Epithelial cell of prostate (primary cell): Measurements from ENCODE around the gene SLIT3.
A peak's percentile ranks its signal among the peaks of the same experiment; 100 is the strongest.

Experiments
- DNase-seq: peaks from one replicate; pipeline ENCODE4 v3.0.0-alpha.2; 2011; ENCODE audit warnings: low read depth, low spot score
- H3K27ac ChIP-seq: fragments of 450-650 bp; 2 replicates; pipeline ENCODE4 v1.5.1; 2017; ENCODE audit warnings: mild to moderate bottlenecking

SLIT3 gene

GRCh38 chr5:169013846-169014245 lies 287.1 kb downstream of the SLIT3 start:
- DNase-seq: peak; percentile 36
- peak overlapping the region; percentile 2 for H3K27ac ChIP-seq

DNA sequence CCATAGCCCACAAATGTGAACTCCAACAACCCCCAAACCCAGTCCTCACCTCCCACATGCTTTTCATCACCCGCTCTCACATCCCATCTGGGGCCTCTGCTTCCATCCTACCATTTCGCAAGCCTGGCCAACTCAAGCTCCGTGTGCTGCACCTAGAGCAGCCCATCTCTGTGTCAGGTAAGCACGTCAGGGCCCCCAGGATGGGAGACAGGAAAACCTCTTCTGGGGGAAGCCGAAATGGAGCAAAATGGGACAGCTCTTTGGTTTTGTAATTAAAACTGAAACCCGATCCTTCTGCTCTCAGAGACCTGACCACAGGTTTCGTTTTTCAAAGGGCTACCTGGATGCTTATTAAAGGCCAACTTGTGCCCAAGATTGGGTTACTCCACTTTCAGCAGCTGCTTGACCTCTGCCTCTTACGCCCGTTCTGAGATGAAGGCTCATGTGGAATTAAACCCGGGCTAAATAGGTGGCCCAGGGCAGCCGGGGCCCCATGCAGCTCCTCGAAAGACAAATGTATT lies 287.7 kb downstream of the SLIT3 start:
- H3K27ac ChIP-seq: peak overlapping the region; percentile 2
- DNase-seq: no peak

DNA sequence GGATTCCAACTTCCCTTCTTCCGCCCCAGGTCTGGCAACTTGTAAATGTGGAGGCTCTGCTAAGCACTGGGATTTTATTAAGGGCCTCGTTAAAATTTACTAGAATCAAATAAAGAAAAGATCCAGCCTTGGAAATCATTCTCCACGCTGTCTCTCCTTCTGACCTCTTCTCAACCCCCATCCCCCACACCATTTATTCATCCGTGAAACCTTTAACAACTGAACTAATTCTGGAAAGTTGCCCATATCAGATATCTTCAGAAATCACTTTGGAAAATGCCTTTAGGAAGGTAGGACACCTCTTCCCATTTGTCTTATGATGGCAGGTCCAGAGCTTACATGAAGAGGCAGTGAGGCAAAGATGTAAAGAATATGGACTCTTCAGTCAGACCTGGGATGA lies 288.5 kb downstream of the SLIT3 start:
- no peak for DNase-seq
- H3K27ac ChIP-seq: no peak overlapping the region

DNA sequence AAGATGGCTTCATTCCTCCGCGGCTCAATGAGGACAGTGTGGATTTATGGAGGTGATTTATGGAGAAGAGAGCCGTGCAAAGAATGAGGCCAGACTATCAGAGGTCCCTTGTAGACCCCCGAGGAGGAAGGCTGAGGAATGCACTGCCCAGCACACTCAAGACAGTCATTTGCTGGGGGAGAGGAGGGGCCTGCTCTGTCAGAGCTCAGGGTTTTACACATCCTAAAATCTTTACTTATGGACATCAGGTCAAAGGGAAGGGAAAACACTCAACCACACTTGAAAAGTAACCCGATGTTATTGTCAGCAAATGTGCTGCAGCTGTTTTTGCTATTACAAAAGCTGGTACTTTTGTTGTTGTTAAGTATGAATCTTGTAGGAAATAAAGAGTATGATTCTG lies 289.5 kb downstream of the SLIT3 start:
- no peak for DNase-seq
- H3K27ac ChIP-seq: no peak overlapping the region

DNA sequence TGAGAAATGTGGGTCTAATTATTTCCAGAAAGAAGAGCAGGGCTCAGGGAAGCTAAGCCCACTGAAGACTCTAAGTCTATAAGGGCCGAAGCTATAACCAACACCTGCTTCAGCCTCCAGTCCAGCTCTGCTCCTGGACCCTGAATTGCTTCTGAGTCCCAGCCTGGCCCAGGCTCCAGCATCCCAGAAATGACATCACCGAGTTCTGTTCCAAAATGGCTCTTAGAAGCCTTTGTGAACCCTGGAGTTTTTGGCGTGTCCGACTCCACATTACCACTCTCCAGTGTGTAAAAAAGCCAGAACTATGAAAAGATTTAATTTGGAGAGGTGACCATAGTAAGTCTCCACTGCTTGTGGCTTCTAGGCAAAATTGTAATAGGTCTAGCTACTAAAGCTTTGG lies 289.9 kb downstream of the SLIT3 start:
- DNase-seq: no peak

DNA sequence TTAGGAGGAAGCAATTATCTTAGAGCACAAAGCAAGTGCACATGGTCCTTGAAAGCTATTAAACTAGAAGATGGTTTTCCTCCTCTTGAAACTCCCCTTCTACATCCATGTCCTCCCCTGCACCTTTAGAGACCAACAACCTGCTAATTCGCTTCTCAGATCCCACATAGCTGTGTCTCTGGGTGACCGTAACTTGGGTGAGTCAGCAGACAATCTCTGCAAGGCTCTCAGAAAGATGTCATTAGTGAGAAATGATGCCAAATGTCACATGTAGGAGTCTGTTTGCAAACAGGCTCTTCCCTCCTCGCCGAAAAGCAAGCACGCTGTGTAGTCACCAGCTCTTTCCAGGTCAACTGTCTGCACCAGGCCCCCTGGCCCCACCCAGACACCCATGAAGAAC lies 291.8 kb downstream of the SLIT3 start:
- DNase-seq: no peak
- H3K27ac ChIP-seq: no peak overlapping the region

More for the DNA sequence above, 289.9 kb downstream of the SLIT3 start:
- H3K27ac ChIP-seq: no peak overlapping the region

DNA sequence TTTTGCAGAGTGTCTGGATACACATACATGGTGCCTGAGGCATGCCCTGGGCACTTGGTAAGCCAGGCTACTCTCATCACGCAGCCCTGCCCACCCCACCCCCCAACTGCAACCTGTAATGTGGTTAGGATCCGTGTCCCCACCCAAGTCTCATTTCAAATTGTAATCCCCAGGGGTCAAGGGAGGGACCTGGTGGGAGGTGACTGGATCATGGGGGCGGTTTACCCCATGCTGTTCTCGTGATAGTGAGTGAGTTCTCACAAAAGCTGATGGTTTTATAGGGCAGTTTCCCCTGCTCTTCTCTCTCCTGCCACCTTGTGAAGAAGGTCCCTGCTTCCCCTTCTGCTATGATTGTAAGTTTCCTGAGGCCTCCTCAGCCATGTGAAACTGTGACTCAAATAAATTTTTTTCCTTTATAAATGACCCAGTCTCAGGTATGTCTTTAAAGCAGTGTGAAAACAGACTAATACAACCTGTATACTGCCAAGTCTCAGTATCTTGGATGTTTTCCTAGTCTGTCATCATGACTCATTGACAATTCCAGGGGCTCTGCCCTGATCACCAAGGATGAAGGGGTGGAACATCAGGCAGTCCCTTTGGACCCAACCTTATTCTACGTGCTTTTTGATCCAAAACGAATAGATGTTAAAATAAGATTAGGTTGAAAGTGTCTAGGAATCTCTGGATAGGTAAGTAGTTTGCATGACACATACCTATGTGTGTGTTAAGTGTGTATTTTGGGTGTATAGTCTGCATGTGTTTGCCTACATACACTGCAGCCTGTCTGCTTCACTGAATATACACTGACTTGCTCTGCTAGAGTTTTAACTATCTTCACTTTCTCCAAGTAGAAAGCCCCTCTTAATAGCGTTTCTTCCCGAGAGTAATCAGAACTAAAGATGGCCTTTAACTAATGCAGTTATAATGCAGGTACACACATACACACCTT lies 293.8 kb downstream of the SLIT3 start:
- H3K27ac ChIP-seq: peak overlapping the region; percentile 74
- peak; percentile 50 for DNase-seq

GRCh38 chr5:169004551-169004950 lies 296.4 kb downstream of the SLIT3 start:
- no peak overlapping the region for H3K27ac ChIP-seq
- no peak for DNase-seq

DNA sequence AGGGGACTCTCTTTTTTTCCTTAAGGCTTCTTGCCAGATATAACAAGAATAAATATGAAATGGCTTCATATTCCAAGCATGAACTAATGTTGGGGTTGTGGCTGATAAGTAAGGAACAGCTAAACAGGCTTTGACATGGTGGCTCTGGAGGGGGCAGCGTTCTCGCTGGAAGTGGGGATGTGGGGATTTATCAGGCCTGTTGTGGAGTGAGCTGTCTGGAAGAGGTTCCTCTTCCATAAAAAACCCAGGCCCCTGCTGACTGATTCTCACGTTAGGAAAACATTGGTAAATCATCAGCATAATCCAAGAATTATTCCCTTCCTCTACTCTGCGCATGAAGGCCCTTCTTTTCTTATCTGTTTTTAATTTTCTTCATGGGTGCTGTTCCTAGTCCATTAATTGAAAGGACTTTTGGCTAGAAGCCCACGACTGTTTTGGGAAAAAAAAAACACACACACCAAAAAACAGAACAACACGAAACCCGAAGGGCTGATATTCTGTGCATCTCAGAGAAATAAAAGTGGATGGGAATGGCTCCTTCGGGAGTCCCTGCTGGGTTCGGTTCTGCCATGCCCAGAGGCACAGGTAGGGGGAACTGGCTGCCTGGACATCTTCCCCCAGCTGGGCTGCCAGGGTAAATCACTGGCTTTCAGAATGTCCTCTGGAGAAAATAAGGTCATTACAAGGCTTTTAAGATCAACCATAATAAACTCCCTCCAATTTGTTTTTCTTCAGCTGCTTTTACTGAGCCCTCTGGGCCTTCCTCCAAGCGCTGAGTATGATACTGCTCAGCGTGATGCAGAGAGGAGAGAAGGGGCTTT lies 297.0 kb downstream of the SLIT3 start:
- no peak for DNase-seq
- no peak overlapping the region for H3K27ac ChIP-seq

- no peak for DNase-seq
Measured at GRCh38 chr5:169002953-169003555, 297.9 kb downstream of the SLIT3 start.

DNA sequence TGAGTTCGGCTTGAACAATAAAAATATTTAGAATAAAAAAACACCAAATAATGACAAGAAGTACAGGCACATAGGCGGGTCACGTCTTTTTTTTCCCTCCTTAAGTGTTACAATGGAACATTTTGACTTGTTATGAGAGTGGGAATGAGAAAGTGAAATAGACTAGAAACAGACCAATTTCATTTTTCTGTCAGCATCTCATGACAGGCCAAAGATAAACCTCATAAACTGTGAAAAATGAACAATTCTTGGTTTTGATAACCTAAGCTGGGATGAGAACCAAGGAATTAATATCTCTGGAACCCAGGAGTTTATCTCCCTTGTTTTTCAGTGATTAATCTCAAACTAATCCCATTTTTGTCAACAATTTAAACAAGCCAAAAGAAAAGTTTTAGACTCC lies 299.5 kb downstream of the SLIT3 start:
- H3K27ac ChIP-seq: no peak overlapping the region
- no peak for DNase-seq

More at GRCh38 chr5:169002953-169003555, 297.9 kb downstream of the SLIT3 start:
- H3K27ac ChIP-seq: no peak overlapping the region

DNA sequence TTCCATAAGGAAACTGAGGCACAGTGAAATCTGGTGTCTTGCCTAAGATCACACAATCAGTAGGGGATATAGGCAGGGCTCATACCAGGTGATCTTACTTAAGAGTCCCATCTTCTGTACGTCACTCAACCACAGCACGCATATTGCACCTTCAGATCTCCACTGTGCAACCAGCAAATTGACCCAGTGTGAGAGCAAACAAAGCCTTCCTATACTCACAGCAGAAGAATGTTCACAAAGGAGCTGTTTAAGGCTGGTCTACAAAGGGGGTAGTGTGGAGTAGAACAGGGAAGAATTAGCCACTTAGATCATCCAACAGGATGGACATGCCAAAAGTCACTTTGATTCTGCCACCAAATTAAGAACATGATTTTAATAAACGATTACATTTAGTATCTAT lies 305.9 kb downstream of the SLIT3 start:
- no peak overlapping the region for H3K27ac ChIP-seq
- DNase-seq: no peak

DNA sequence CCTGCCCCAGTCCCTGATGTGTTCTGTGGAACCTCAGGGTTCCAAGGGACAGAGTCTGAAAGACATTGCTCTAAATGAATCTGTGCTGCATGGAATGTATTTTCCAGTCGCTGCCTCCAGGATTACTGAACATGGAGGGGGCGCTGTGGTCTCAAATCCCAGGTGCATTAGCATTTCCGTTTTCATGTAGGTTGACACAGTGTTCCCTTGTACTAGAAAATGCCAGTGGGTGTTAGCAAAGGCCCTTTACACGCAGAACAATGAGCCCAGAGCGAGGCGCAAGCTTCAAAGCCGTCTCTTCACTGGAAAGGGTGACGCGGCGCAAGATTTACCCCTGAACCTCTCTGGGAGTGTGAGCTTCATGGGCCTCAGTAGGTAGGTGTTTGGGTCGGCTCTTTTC lies 308.3 kb downstream of the SLIT3 start:
- no peak for DNase-seq
- no peak overlapping the region for H3K27ac ChIP-seq

- H3K27ac ChIP-seq: no peak overlapping the region
- no peak for DNase-seq
Measured at GRCh38 chr5:168992016-168992415, 308.9 kb downstream of the SLIT3 start.

DNA sequence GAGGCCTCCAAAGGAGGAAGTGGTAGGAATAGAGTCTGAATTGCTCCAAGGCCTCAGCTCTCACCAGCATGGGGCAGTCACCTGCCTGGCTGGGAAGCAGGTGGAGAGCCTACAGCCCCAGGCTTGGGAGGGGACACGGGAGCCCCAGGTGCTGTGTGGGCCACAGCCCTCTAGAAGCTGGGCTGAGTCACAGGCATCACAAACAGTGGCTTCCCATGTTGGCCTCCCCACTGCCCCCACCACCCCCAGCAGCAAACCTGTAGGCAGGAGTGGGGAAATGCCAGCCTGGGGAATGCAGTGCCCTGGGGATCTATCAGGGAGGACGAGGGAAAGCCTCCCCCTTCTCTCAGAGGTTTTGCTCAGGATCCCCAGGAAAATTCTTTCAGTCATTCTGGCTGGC lies 309.6 kb downstream of the SLIT3 start:
- DNase-seq: no peak
- H3K27ac ChIP-seq: no peak overlapping the region

- no peak overlapping the region for H3K27ac ChIP-seq
- no peak for DNase-seq
Measured at GRCh38 chr5:168990679-168991078, 310.3 kb downstream of the SLIT3 start.

GRCh38 chr5:168989731-168990505 lies 311.0 kb downstream of the SLIT3 start:
- no peak for DNase-seq
- no peak overlapping the region for H3K27ac ChIP-seq

DNA sequence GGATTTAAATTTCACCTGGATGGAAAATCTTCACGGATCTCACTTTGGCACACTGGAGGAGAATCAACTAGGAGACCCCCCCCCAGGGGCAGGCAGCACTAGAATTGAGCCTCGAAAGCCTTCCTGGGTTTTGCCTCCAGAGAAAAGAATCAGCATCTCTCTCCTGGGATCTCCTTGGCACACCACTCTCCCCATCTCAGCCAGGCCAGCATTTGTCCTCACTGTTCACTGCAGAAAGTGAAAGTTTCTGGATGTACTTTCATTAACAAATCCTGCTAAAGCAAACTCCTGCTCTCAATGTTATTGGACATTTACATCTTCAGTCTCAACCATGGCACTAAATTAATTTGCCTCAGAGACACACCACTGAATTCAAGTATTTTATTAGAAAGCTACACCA lies 312.2 kb downstream of the SLIT3 start:
- DNase-seq: no peak
- H3K27ac ChIP-seq: no peak overlapping the region

GRCh38 chr5:168987543-168988300 lies 313.2 kb downstream of the SLIT3 start:
- no peak for DNase-seq
- H3K27ac ChIP-seq: no peak overlapping the region
